Measurements from ENCODE around the gene MLXIP.

DNA sequence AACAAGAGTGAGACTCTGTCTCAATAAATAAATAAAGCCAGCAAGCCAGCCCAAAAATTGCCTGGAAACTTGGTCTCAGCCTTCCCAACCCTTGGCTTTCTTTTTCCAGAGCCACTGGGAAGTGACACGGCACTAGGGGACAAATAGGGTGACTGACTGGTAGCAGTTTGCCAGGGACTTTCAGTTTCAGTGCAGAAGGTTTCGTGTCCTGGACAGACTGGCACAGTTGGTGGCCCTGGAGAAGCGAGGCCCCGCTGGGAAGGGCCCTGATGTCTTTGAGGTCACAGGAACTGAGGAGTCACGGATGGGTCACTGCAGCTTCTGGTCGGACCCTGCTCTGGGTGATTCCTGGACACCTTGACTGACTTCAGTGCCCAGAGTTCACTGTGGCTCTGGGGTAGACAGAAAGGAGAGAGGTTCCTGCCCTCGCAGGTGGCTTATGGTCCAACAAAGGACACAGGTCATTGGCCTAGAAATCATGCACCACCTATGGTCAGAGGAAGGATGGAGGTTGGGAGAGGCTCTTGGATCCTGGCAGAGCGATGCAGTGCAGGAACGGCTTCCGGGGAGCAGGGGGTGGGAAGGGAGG, 107.0 kb downstream of the MLXIP start:
- TF ChIP-seq EZH2 (IDR thresholded peaks at IDR 0.05; ENCODE audit: low read length, unreplicated experiment) = no peak
- TF ChIP-seq, protein P1, sequence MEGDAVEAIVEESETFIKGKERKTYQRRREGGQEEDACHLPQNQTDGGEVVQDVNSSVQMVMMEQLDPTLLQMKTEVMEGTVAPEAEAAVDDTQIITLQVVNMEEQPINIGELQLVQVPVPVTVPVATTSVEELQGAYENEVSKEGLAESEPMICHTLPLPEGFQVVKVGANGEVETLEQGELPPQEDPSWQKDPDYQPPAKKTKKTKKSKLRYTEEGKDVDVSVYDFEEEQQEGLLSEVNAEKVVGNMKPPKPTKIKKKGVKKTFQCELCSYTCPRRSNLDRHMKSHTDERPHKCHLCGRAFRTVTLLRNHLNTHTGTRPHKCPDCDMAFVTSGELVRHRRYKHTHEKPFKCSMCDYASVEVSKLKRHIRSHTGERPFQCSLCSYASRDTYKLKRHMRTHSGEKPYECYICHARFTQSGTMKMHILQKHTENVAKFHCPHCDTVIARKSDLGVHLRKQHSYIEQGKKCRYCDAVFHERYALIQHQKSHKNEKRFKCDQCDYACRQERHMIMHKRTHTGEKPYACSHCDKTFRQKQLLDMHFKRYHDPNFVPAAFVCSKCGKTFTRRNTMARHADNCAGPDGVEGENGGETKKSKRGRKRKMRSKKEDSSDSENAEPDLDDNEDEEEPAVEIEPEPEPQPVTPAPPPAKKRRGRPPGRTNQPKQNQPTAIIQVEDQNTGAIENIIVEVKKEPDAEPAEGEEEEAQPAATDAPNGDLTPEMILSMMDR (conservative IDR thresholded peaks at IDR 0.05; ENCODE audit: low read depth, low read length) = no peak

Measured in PC-3 (cell line).